IPS-NIHi7 (cell line): Measurements from ENCODE around the gene CAMSAP2.

Source experiments
- DNase-seq: peaks from one replicate; pipeline ENCODE4 v3.0.0; 2012; ENCODE audit warnings: mixed read lengths; ENCODE audit errors: extremely low spot score

CAMSAP2 gene

GRCh38 chr1:200738327-200738948 lies at the start of gene CAMSAP2:
CAMSAP2 (plus strand) TSS chr1:200738893; CDS start chr1:200739828, 935 bp downstream.
- peak; percentile 95 for DNase-seq

- DNase-seq, result no peak
Observed at GRCh38 chr1:200692316-200692715, 46.4 kb upstream of the CAMSAP2 start.

GRCh38 chr1:200693327-200693726 lies 45.4 kb upstream of the CAMSAP2 start:
- no peak for DNase-seq

GRCh38 chr1:200694738-200695137 lies 44.0 kb upstream of the CAMSAP2 start:
- no peak for DNase-seq

GRCh38 chr1:200699871-200700270 lies 38.8 kb upstream of the CAMSAP2 start:
- DNase-seq, result peak; percentile 81

- DNase-seq, result no peak
Observed at GRCh38 chr1:200704986-200705500, 33.6 kb upstream of the CAMSAP2 start.

GRCh38 chr1:200706111-200706814 lies 32.4 kb upstream of the CAMSAP2 start:
- no peak for DNase-seq

- DNase-seq, result no peak
Observed at GRCh38 chr1:200707116-200707515, 31.6 kb upstream of the CAMSAP2 start.

GRCh38 chr1:200708161-200708560 lies 30.5 kb upstream of the CAMSAP2 start:
- DNase-seq, result no peak

GRCh38 chr1:200708769-200709168 lies 29.9 kb upstream of the CAMSAP2 start:
- peak; percentile 13 for DNase-seq

GRCh38 chr1:200710166-200710565 lies 28.5 kb upstream of the CAMSAP2 start:
- no peak for DNase-seq

GRCh38 chr1:200714504-200715187 lies 24.0 kb upstream of the CAMSAP2 start:
- no peak for DNase-seq

GRCh38 chr1:200720199-200720598 lies 18.5 kb upstream of the CAMSAP2 start:
- no peak for DNase-seq

GRCh38 chr1:200724064-200724463 lies 14.6 kb upstream of the CAMSAP2 start:
- no peak for DNase-seq

GRCh38 chr1:200727257-200727656 lies 11.4 kb upstream of the CAMSAP2 start:
- no peak for DNase-seq

- no peak for DNase-seq
Observed at GRCh38 chr1:200729863-200730262, 8.8 kb upstream of the CAMSAP2 start.

- DNase-seq, result no peak
Observed at GRCh38 chr1:200731654-200732332, 6.9 kb upstream of the CAMSAP2 start.

GRCh38 chr1:200732438-200732837 lies 6.3 kb upstream of the CAMSAP2 start:
- DNase-seq, result peak; percentile 27

GRCh38 chr1:200733907-200734306 lies 4.8 kb upstream of the CAMSAP2 start:
- DNase-seq, result no peak

- no peak for DNase-seq
Observed at GRCh38 chr1:200737647-200738291, 924 bp upstream of the CAMSAP2 start.

GRCh38 chr1:200738949-200739651 lies 407 bp downstream of the CAMSAP2 start:
- DNase-seq, result peak; percentile 75
